ENCODE results near the gene DCHS1.

DNA sequence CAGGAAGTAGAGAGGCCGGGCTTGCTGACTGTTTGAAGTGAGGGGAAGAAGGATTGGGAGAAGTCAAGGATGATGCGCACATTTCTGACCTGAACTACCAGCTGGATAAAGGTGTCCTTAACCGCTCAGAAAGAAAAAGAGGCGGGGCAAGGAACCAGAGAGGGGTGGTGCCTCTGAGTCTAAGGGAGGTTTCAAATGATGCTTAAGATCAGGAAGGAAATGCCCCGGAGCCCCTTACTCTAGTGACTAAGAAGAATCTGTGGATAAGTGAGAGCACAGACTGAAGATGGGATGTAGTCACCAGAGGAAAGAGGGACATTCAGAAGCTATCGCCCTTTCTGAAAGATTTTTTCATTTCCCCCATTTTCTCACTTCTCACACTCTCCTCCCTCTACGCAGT lies 12.7 kb downstream of the DCHS1 start:
- TF ChIP-seq, protein P1, sequence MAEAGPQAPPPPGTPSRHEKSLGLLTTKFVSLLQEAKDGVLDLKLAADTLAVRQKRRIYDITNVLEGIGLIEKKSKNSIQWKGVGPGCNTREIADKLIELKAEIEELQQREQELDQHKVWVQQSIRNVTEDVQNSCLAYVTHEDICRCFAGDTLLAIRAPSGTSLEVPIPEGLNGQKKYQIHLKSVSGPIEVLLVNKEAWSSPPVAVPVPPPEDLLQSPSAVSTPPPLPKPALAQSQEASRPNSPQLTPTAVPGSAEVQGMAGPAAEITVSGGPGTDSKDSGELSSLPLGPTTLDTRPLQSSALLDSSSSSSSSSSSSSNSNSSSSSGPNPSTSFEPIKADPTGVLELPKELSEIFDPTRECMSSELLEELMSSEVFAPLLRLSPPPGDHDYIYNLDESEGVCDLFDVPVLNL (IDR thresholded peaks at IDR 0.05; ENCODE audit: low read depth, low read length) = no peak
- TF ChIP-seq, protein P2, sequence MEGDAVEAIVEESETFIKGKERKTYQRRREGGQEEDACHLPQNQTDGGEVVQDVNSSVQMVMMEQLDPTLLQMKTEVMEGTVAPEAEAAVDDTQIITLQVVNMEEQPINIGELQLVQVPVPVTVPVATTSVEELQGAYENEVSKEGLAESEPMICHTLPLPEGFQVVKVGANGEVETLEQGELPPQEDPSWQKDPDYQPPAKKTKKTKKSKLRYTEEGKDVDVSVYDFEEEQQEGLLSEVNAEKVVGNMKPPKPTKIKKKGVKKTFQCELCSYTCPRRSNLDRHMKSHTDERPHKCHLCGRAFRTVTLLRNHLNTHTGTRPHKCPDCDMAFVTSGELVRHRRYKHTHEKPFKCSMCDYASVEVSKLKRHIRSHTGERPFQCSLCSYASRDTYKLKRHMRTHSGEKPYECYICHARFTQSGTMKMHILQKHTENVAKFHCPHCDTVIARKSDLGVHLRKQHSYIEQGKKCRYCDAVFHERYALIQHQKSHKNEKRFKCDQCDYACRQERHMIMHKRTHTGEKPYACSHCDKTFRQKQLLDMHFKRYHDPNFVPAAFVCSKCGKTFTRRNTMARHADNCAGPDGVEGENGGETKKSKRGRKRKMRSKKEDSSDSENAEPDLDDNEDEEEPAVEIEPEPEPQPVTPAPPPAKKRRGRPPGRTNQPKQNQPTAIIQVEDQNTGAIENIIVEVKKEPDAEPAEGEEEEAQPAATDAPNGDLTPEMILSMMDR (IDR thresholded peaks at IDR 0.05 in 2 of 3, conservative IDR thresholded peaks at IDR 0.05 in 1 of 3; ENCODE audit: control insufficient read depth in 2 of 3, extremely low read depth in 1 of 3, insufficient read depth in 1 of 3, low read depth in 3 of 3, low read length in 3 of 3) = no peak
- TF ChIP-seq DPF2 (IDR thresholded peaks at IDR 0.05) (no peak), YY1 (IDR thresholded peaks at IDR 0.05; ENCODE audit: low read depth, low read length) (no peak), EGR1 (IDR thresholded peaks at IDR 0.05; ENCODE audit: borderline replicate concordance in 1 of 2, low read depth in 2 of 2, low read length in 2 of 2) (no peak), RAD21 (IDR thresholded peaks at IDR 0.05; ENCODE audit: insufficient read depth, low read depth, low read length) (no peak), CREM (IDR thresholded peaks at IDR 0.05; ENCODE audit: low read depth) (no peak), NRF1 (conservative IDR thresholded peaks at IDR 0.05; ENCODE audit: low read depth, low read length) (no peak), HDAC6 (IDR thresholded peaks at IDR 0.05; ENCODE audit: unreplicated experiment) (no peak), SMAD1 (IDR thresholded peaks at IDR 0.05; ENCODE audit: low read depth, partially characterized antibody) (no peak), POLR2AphosphoS5 (IDR thresholded peaks at IDR 0.05; ENCODE audit: low read length) (no peak)
- TF ChIP-seq, protein P3, sequence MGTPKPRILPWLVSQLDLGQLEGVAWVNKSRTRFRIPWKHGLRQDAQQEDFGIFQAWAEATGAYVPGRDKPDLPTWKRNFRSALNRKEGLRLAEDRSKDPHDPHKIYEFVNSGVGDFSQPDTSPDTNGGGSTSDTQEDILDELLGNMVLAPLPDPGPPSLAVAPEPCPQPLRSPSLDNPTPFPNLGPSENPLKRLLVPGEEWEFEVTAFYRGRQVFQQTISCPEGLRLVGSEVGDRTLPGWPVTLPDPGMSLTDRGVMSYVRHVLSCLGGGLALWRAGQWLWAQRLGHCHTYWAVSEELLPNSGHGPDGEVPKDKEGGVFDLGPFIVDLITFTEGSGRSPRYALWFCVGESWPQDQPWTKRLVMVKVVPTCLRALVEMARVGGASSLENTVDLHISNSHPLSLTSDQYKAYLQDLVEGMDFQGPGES (IDR thresholded peaks at IDR 0.05) = no peak

Measured in GM12878 (cell line).